Body of pancreas (tissue), 4 donors: Measurements from ENCODE around the gene CLECL1.

Experiments
- CTCF ChIP-seq, 7 experiments: fragments of 450-650 bp in 4 of 7; fragments of 200-600 bp in 3 of 7; sonication (generic) in 3 of 7; IDR thresholded peaks; one replicate each; pipeline ENCODE4 v1.5.1; 2016 to 2019; ENCODE audit warnings: antibody characterized with exemption in 7 of 7
- POLR2A ChIP-seq, 3 donors: fragments of 450-650 bp; IDR thresholded peaks; one replicate each; pipeline ENCODE4 v1.6.1; 2016; ENCODE audit warnings: antibody characterized with exemption in 3 of 3, mild to moderate bottlenecking in 2 of 3

GRCh38 chr12:9725213-9725870 is 7.6 kb downstream of the CLECL1 start:
- TF ChIP-seq CTCF (IDR thresholded peaks at IDR 0.05): no peak
- TF ChIP-seq POLR2A (IDR thresholded peaks at IDR 0.05): no peak
